Fibroblast of lung (primary cell): ENCODE measurements around the gene SMCO3. TPM values are rescaled to one million over a fixed set of nuclear protein-coding genes. Genes with fewer than 3 reads are reported as not detected.

Source experiments
- DNase-seq, 2 donors: peaks; one replicate each; pipeline versions ENCODE4 v3.0.0 to v3.0.0-alpha.2; 2010; ENCODE audit warnings: low read depth in 2 of 2
- H2AFZ ChIP-seq: 2 replicates; pipeline ENCODE4 v1.5.1; 2012; ENCODE audit warnings: low read length, control low read depth, inconsistent platforms
- H3K27ac ChIP-seq: 2 replicates; pipeline ENCODE4 v1.5.1; 2011; ENCODE audit warnings: low read length, control low read depth; ENCODE audit not compliant: insufficient read depth
- H3K27me3 ChIP-seq: 2 replicates; pipeline ENCODE4 v1.5.1; 2011; ENCODE audit warnings: mild to moderate bottlenecking, low read length; ENCODE audit not compliant: control insufficient read depth, insufficient read depth
- H3K36me3 ChIP-seq: 2 replicates; pipeline ENCODE4 v1.5.1; 2011; ENCODE audit warnings: low read length; ENCODE audit not compliant: control insufficient read depth, insufficient read depth
- H3K4me1 ChIP-seq: 2 replicates; pipeline ENCODE4 v1.5.1; 2011; ENCODE audit warnings: low read length; ENCODE audit not compliant: control insufficient read depth, insufficient read depth; ENCODE audit errors: extremely low read depth
- H3K4me2 ChIP-seq: 2 replicates; pipeline ENCODE4 v1.5.1; 2011; ENCODE audit warnings: low read length, control low read depth; ENCODE audit not compliant: insufficient read depth; ENCODE audit errors: extremely low read depth
- H3K4me3 ChIP-seq, 4 experiments: fragments of 200-600 bp in 1 of 4; sonication (generic) in 1 of 4; replicated peaks in 1 of 4; 2 replicates each; pipeline ENCODE4 v1.5.1; 2011 to 2016; ENCODE audit warnings: low read length in 4 of 4, low read depth in 3 of 4, mild to moderate bottlenecking in 3 of 4, control low read depth in 2 of 4, inconsistent platforms in 1 of 4, mixed read lengths in 1 of 4; ENCODE audit not compliant: insufficient read depth in 1 of 4; ENCODE audit errors: control extremely low read depth in 1 of 4
- H3K79me2 ChIP-seq: 2 replicates; pipeline ENCODE4 v1.5.1; 2012; ENCODE audit warnings: mild to moderate bottlenecking, low read length, inconsistent platforms; ENCODE audit not compliant: control insufficient read depth, insufficient read depth
- H3K9ac ChIP-seq: 2 replicates; pipeline ENCODE4 v1.5.1; 2011; ENCODE audit warnings: mild to moderate bottlenecking, low read length, control low read depth; ENCODE audit not compliant: insufficient read depth
- H3K9me3 ChIP-seq: 2 replicates; pipeline ENCODE4 v1.5.1; 2012; ENCODE audit warnings: low read depth, low read length; ENCODE audit not compliant: control insufficient read depth, insufficient read depth
- H4K20me1 ChIP-seq: 2 replicates; pipeline ENCODE4 v1.5.1; 2011; ENCODE audit warnings: low read length; ENCODE audit not compliant: control insufficient read depth, insufficient read depth; ENCODE audit errors: extremely low read depth
- CTCF ChIP-seq, 2 donors: IDR thresholded peaks in 1 of 2; conservative IDR thresholded peaks in 1 of 2; 1 replicate in 1 of 2; 2 replicates in 1 of 2; pipeline ENCODE4 v1.5.1; 2011 to 2012; ENCODE audit warnings: low read length in 2 of 2, control low read depth in 1 of 2, inconsistent platforms in 1 of 2, low read depth in 1 of 2, mild to moderate bottlenecking in 1 of 2
- EZH2 ChIP-seq: IDR thresholded peaks from 2 replicates; pipeline ENCODE4 v1.5.1; 2012; ENCODE audit warnings: low read length, control low read depth, mild to moderate bottlenecking; ENCODE audit errors: missing control alignments
- polyA plus RNA-seq, 2 donors: library from polyadenylated mRNA; depleted of rRNA in 1 of 2; stranded (reverse) in 1 of 2; unstranded in 1 of 2; fragments of >200 nt; gene quantifications; 2 replicates each; pipeline ENCODE4 v1.2.1, GENCODE V29; 2011 to 2012; ENCODE audit warnings: missing spikeins in 1 of 2
- total RNA-seq: library from RNA; depleted of rRNA; stranded (reverse); fragments of >200 nt; gene quantifications from 2 replicates; pipeline ENCODE4 v1.2.1, GENCODE V29; 2014

Gene SMCO3
- total and polyA plus RNA-seq, 2 donors (not counting 1 experiment from before 2014, with no cell fraction given), result 0.16 to 0.17 TPM

DNA sequence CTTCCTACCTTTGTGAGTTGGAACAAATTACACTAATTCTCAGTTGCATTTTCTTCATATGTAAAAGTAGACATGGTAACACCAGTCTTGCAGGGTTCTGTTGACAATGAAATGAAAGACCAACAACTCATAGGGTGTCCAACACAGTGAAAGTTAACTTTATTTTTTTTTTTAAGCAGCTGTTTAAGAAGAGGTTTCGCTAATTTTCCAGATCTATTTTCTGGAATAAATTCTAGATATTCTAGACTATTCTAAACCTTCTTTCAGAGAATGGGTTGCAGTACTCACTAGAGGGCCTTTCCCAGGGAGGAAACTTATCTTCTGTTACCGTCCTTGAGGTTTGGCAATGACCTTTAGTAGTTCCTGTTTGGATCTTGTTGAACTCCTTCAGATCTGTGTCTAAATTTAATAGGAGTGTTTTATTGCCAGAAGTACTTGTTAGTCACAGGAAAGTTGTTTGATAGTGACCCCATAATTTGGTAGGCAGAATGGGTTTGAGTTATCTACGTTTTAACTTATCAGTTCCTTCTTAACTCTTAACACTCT, 32.1 kb upstream of the SMCO3 start:
- peak in 1 of 2 donors; percentile 75 for DNase-seq
- Histone ChIP-seq H3K4me3 (no peak overlapping the region), H3K36me3 (no peaks in the 10 kb centered on the region), H3K79me2 (no peaks in the 10 kb centered on the region), H3K4me1 (peaks cover 2% of the 10 kb centered on the region), H4K20me1 (no peaks in the 10 kb centered on the region), H3K9ac (no peak overlapping the region), H3K27me3 (no peaks in the 10 kb centered on the region), H3K27ac (no peak overlapping the region), H3K4me2 (no peak overlapping the region), H2AFZ (no peak overlapping the region), H3K9me3 (no peaks in the 10 kb centered on the region)
- TF ChIP-seq CTCF (conservative IDR thresholded peaks at IDR 0.05 in 1 of 2, IDR thresholded peaks at IDR 0.05 in 1 of 2; ENCODE audit: low read depth in 1 of 2, low read length in 2 of 2) (no peak), EZH2 (no peak)

DNA sequence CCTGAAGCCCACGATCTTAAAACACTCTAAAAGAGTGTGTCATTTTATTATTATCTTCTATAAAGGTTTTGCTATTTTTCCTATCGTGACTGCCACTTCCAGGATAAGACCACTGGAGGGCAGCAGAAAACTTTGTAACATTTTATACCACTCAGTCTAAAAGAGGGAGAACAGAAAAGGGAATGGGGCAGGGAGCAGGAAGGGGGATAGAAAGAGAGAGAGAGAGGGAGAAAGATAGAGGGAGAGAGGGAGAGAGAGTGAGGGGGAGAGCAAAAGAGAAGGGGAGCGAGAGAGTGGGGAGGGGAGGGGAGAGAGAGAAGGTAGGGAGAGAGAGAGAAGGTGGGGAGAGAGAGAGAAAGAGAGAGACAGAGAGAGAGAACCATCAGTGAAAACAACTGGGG, 31.4 kb upstream of the SMCO3 start:
- peak; percentile 52 to 73 for DNase-seq
- H3K9ac ChIP-seq, result no peak overlapping the region

GRCh38 chr12:14844401-14844800, 30.4 kb upstream of the SMCO3 start:
- no peaks in the 10 kb centered on the region for H3K79me2 ChIP-seq
- no peaks in the 10 kb centered on the region for H3K36me3 ChIP-seq
- H3K4me2 ChIP-seq, result no peak overlapping the region
- no peak overlapping the region for H3K27ac ChIP-seq
- no peaks in the 10 kb centered on the region for H3K27me3 ChIP-seq
- no peak for TF ChIP-seq CTCF (conservative IDR thresholded peaks at IDR 0.05 in 1 of 2, IDR thresholded peaks at IDR 0.05 in 1 of 2; ENCODE audit: low read depth in 1 of 2, low read length in 2 of 2)
- H2AFZ ChIP-seq, result no peak overlapping the region
- H3K9me3 ChIP-seq, result no peaks in the 10 kb centered on the region
- no peak overlapping the region for H3K4me3 ChIP-seq
- no peaks in the 10 kb centered on the region for H4K20me1 ChIP-seq
- H3K9ac ChIP-seq, result no peak overlapping the region
- peaks cover 2% of the 10 kb centered on the region for H3K4me1 ChIP-seq
- DNase-seq, result no peak

More for the DNA sequence above, 31.4 kb upstream of the SMCO3 start:
- Histone ChIP-seq H3K27ac (no peak overlapping the region), H2AFZ (peak overlapping the region; percentile 27), H3K4me3 (no peak overlapping the region), H4K20me1 (no peaks in the 10 kb centered on the region), H3K27me3 (no peaks in the 10 kb centered on the region), H3K79me2 (no peaks in the 10 kb centered on the region), H3K4me2 (no peak overlapping the region), H3K36me3 (no peaks in the 10 kb centered on the region), H3K4me1 (peaks cover 2% of the 10 kb centered on the region), H3K9me3 (no peaks in the 10 kb centered on the region)
- TF ChIP-seq CTCF (conservative IDR thresholded peaks at IDR 0.05 in 1 of 2, IDR thresholded peaks at IDR 0.05 in 1 of 2; ENCODE audit: low read depth in 1 of 2, low read length in 2 of 2) (peak; percentile 71 to 75), EZH2 (no peak)
